Vagina (tissue), 2 donors: ENCODE results near the gene NCAPD2.

Experiments
- POLR2A ChIP-seq, 2 donors: fragments of 450-650 bp; IDR thresholded peaks; one replicate each; pipeline ENCODE4 v1.6.1; 2017; ENCODE audit warnings: antibody characterized with exemption in 2 of 2, mild to moderate bottlenecking in 2 of 2, moderate library complexity in 2 of 2
- TF ChIP-seq, protein P1 (sequence below), 3 experiments: fragments of 450-650 bp in 2 of 3; fragments of 200-600 bp in 1 of 3; sonication (generic) in 1 of 3; IDR thresholded peaks; one replicate each; pipeline ENCODE4 v1.5.1; 2017 to 2019; ENCODE audit warnings: antibody characterized with exemption in 3 of 3, mild to moderate bottlenecking in 2 of 3, moderate library complexity in 2 of 3

DNA sequence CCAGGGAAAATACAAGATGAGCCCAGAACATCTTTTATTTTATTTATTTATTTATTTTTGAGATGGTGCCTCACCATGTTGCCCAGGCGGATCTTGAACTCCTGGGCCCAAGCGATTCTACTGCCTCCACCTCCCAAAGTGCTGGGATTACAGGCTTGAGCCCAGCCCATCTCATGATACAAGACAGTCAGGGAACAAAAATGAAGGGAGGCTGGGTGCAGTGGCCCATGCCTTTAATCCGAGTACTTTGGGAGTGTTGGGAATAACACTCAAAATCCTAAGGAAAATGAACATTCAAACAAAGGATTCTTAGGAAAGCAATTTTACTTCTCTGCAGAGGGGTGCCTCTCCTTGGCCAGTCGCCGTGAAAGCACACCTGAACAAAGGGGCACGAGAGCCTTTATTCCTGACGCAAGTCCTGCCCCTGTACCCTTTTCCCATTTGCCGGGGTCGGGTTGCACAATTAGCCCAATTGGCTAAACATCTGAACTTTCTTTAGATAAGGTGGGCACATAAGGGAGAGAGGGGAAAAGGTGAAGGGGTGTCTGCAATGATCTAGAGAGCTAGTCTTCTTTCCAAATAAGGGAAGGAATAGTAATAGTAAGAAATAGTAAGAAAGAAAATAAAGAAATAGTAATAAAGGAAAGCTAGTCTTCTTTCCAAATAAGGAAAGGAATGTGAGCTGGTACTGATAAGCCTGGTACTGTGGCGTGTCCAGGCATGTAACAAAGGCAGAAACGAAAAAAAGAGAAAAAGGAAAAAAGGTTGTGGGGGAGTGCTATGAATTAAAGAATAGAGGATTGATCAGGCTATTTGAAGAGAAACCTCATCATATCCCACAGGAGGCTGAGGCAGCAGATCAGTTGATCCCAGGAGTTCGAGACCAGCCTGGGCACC, 13.4 kb downstream of the NCAPD2 start:
- TF ChIP-seq, protein P1, sequence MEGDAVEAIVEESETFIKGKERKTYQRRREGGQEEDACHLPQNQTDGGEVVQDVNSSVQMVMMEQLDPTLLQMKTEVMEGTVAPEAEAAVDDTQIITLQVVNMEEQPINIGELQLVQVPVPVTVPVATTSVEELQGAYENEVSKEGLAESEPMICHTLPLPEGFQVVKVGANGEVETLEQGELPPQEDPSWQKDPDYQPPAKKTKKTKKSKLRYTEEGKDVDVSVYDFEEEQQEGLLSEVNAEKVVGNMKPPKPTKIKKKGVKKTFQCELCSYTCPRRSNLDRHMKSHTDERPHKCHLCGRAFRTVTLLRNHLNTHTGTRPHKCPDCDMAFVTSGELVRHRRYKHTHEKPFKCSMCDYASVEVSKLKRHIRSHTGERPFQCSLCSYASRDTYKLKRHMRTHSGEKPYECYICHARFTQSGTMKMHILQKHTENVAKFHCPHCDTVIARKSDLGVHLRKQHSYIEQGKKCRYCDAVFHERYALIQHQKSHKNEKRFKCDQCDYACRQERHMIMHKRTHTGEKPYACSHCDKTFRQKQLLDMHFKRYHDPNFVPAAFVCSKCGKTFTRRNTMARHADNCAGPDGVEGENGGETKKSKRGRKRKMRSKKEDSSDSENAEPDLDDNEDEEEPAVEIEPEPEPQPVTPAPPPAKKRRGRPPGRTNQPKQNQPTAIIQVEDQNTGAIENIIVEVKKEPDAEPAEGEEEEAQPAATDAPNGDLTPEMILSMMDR (IDR thresholded peaks at IDR 0.05), result no peak
- no peak for TF ChIP-seq POLR2A (IDR thresholded peaks at IDR 0.05)
